PC-9 (cell line): ENCODE data around the gene SYT1. TPM values are rescaled to one million over a fixed set of nuclear protein-coding genes. Genes with fewer than 3 reads are reported as not detected.

Source experiments
- BruUV-seq: library from RNA; stranded (reverse); fragments of 400-500 nt; replicated peaks from 2 replicates; lab custom pipeline; 2021; lab: Mats Ljungman, UMichigan
- CTCF ChIA-PET: fragments of 300-600 bp; sonication (Branson Sonifier 250); formaldehyde crosslinking; loops from one replicate; lab custom pipeline; 2022; ENCODE audit warnings: antibody characterized with exemption; lab: Charles Lee
- POLR2A ChIA-PET: fragments of 300-600 bp; sonication (Branson Sonifier 250); formaldehyde crosslinking; loops from one replicate; lab custom pipeline; 2022; ENCODE audit warnings: antibody characterized with exemption; ENCODE audit not compliant: unreplicated experiment; lab: Charles Lee
- DNase-seq, 2 experiments: peaks; one replicate each; pipeline versions ENCODE4 v3.0.0 to v3.0.0-alpha.2; 2015 to 2022; ENCODE audit warnings: mixed read lengths in 1 of 2
- H2AFZ ChIP-seq: fragments of 200-600 bp; sonication (generic); 2 replicates; pipeline ENCODE4 v1.8.1; 2017; ENCODE audit warnings: antibody characterized with exemption
- H3F3A ChIP-seq: fragments of 200-600 bp; sonication (generic); 2 replicates; pipeline ENCODE4 v1.8.1; 2017; ENCODE audit warnings: antibody characterized with exemption, mild to moderate bottlenecking, low read depth; ENCODE audit not compliant: insufficient read depth
- H3K27ac ChIP-seq: fragments of 200-600 bp; sonication (generic); 2 replicates; pipeline ENCODE4 v1.6.1; 2016; ENCODE audit warnings: mixed run types
- H3K27me3 ChIP-seq: fragments of 200-600 bp; sonication (generic); 2 replicates; pipeline ENCODE4 v1.6.1; 2016; ENCODE audit warnings: low read depth, mixed run types; ENCODE audit not compliant: insufficient read depth
- H3K36me3 ChIP-seq: fragments of 200-600 bp; sonication (generic); 2 replicates; pipeline ENCODE4 v1.6.1; 2016; ENCODE audit warnings: low read depth, mixed run types
- H3K4me1 ChIP-seq: fragments of 200-600 bp; sonication (generic); replicated peaks from 2 replicates; pipeline ENCODE4 v1.6.1; 2016; ENCODE audit warnings: mixed run types; ENCODE audit not compliant: insufficient read depth
- H3K4me2 ChIP-seq: fragments of 200-600 bp; sonication (generic); 2 replicates; pipeline ENCODE4 v1.6.1; 2017; ENCODE audit warnings: mixed run types
- H3K4me3 ChIP-seq: fragments of 200-600 bp; sonication (generic); 2 replicates; pipeline ENCODE4 v1.6.1; 2016; ENCODE audit warnings: mixed run types
- H3K79me2 ChIP-seq: fragments of 200-600 bp; sonication (generic); 2 replicates; pipeline ENCODE4 v1.6.1; 2017; ENCODE audit warnings: low read depth, mixed run types
- H3K9me2 ChIP-seq: fragments of 200-600 bp; sonication (generic); 2 replicates; pipeline ENCODE4 v1.8.1; 2017; ENCODE audit warnings: mild to moderate bottlenecking; ENCODE audit not compliant: insufficient read depth
- H3K9me3 ChIP-seq: fragments of 200-600 bp; sonication (generic); 2 replicates; pipeline ENCODE4 v1.8.1; 2016; ENCODE audit warnings: low read depth; ENCODE audit not compliant: insufficient read depth
- H4K20me1 ChIP-seq: fragments of 200-600 bp; sonication (generic); 2 replicates; pipeline ENCODE4 v1.8.1; 2017; ENCODE audit not compliant: insufficient read depth
- EZH2 ChIP-seq: fragments of 200-600 bp; sonication (generic); IDR thresholded peaks from 2 replicates; pipeline ENCODE4 v1.8.0; 2017; ENCODE audit warnings: antibody characterized with exemption, low read depth
- intact Hi-C: fragments of 100-400 bp; cut with micrococcal nuclease; formaldehyde crosslinking; loops from one replicate; pipeline ENCODE4 v1.10.0; 2022; ENCODE audit not compliant: unreplicated experiment
- total RNA-seq: library from RNA; stranded (reverse); gene quantifications from 2 replicates; pipeline ENCODE4 v1.2.3, GENCODE V29; 2021
- TF ChIP-seq, protein P1 (sequence below): fragments of 200-600 bp; sonication (generic); conservative IDR thresholded peaks from 2 replicates; pipeline ENCODE4 v1.6.1; 2017; ENCODE audit warnings: mixed run types, antibody characterized with exemption, mild to moderate bottlenecking, moderate library complexity

SYT1 gene
- total RNA-seq, 1 experiment from 2014 or later: 1.2 TPM

GRCh38 chr12:79016181-79016580 lies 151.6 kb downstream of the SYT1 start:
- H3K9me2 ChIP-seq: no peaks in the 10 kb centered on the region
- intact Hi-C loops: no loop called here

GRCh38 chr12:79019672-79020071 lies 155.1 kb downstream of the SYT1 start:
- TF ChIP-seq, protein P1, sequence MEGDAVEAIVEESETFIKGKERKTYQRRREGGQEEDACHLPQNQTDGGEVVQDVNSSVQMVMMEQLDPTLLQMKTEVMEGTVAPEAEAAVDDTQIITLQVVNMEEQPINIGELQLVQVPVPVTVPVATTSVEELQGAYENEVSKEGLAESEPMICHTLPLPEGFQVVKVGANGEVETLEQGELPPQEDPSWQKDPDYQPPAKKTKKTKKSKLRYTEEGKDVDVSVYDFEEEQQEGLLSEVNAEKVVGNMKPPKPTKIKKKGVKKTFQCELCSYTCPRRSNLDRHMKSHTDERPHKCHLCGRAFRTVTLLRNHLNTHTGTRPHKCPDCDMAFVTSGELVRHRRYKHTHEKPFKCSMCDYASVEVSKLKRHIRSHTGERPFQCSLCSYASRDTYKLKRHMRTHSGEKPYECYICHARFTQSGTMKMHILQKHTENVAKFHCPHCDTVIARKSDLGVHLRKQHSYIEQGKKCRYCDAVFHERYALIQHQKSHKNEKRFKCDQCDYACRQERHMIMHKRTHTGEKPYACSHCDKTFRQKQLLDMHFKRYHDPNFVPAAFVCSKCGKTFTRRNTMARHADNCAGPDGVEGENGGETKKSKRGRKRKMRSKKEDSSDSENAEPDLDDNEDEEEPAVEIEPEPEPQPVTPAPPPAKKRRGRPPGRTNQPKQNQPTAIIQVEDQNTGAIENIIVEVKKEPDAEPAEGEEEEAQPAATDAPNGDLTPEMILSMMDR: no peak
- no peak for TF ChIP-seq EZH2
- Histone ChIP-seq H3K4me1 (no peaks in the 10 kb centered on the region), H3K9me2 (no peaks in the 10 kb centered on the region), H3K36me3 (no peaks in the 10 kb centered on the region), H2AFZ (no peak overlapping the region), H3K4me3 (no peak overlapping the region), H3K9me3 (no peaks in the 10 kb centered on the region), H3K27me3 (no peaks in the 10 kb centered on the region), H3K27ac (no peak overlapping the region), H3K79me2 (no peaks in the 10 kb centered on the region), H3K4me2 (no peak overlapping the region), H4K20me1 (no peaks in the 10 kb centered on the region), H3F3A (no peaks in the 10 kb centered on the region)
- ChIA-PET CTCF (no interaction called here), POLR2A (no interaction called here)
- no peak for DNase-seq
- BruUV-seq: no TSS peak
- intact Hi-C loops: no loop called here

More at GRCh38 chr12:79016181-79016580, 151.6 kb downstream of the SYT1 start:
- H3K4me2 ChIP-seq: no peak overlapping the region
- H3K4me1 ChIP-seq: no peaks in the 10 kb centered on the region
- H2AFZ ChIP-seq: no peak overlapping the region; the same call in 1 of the 2 replicates
- CTCF ChIA-PET: interaction anchor here (0.6 kb wide), 1 partner anchor 435 kb away, joined by 3 read pairs; no protein-coding TSS in a partner anchor
- POLR2A ChIA-PET: no interaction called here
- no peaks in the 10 kb centered on the region for H3F3A ChIP-seq
- TF ChIP-seq EZH2: no peak
- TF ChIP-seq, protein P1: no peak
- H3K27ac ChIP-seq: no peak overlapping the region
- H4K20me1 ChIP-seq: no peaks in the 10 kb centered on the region
- H3K4me3 ChIP-seq: no peak overlapping the region
- DNase-seq: no peak
- H3K36me3 ChIP-seq: no peaks in the 10 kb centered on the region
- H3K27me3 ChIP-seq: no peaks in the 10 kb centered on the region
- no TSS peak for BruUV-seq
- H3K79me2 ChIP-seq: no peaks in the 10 kb centered on the region
- no peaks in the 10 kb centered on the region for H3K9me3 ChIP-seq

DNA sequence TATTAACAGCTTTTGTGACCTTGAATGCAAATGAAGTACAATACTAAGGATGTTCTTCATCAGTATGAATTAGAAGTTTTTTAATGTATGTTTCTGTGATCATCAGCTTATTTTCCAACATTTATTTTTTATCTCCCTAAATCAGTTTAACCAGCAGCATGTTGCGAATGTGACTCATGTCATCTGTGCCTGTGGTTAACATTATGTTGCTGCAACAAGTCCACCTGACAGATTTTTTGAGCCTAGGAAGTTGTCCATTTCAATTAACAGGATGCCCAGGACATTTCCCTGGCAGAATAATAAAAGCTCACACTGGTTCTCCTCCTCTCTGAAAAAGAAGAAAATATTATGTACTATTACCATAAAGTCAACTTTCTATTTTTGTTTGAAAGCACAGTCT lies 155.5 kb downstream of the SYT1 start:
- ChIA-PET POLR2A (no interaction called here), CTCF (no interaction called here)
- Histone ChIP-seq H3K4me2 (no peak overlapping the region), H3K79me2 (no peaks in the 10 kb centered on the region), H3K4me1 (no peaks in the 10 kb centered on the region), H2AFZ (no peak overlapping the region), H3K27ac (no peak overlapping the region), H4K20me1 (no peaks in the 10 kb centered on the region), H3K9me2 (no peaks in the 10 kb centered on the region), H3K36me3 (no peaks in the 10 kb centered on the region), H3K9me3 (no peaks in the 10 kb centered on the region), H3K27me3 (no peaks in the 10 kb centered on the region), H3K4me3 (no peak overlapping the region), H3F3A (no peaks in the 10 kb centered on the region)
- no peak for DNase-seq
- no peak for TF ChIP-seq EZH2
- TF ChIP-seq, protein P1: no peak
- intact Hi-C loops: no loop called here
- no TSS peak for BruUV-seq
